Neural progenitor cell (in vitro differentiated cells): ENCODE data around the gene ADCY5.

Experiments used
- EZH2 ChIP-seq: fragments of 200-600 bp; sonication (generic); IDR thresholded peaks from 2 replicates; pipeline ENCODE4 v1.6.1; 2017; ENCODE audit warnings: antibody characterized with exemption, mild to moderate bottlenecking, moderate library complexity
- EZH2phosphoT487 ChIP-seq: fragments of 200-600 bp; sonication (generic); IDR thresholded peaks from 2 replicates; pipeline ENCODE4 v1.6.1; 2017; ENCODE audit warnings: antibody characterized with exemption
- TF ChIP-seq, protein P1 (sequence below): fragments of 200-600 bp; sonication (generic); IDR thresholded peaks from 2 replicates; pipeline ENCODE4 v1.5.1; 2017; ENCODE audit warnings: antibody characterized with exemption, mild to moderate bottlenecking

DNA sequence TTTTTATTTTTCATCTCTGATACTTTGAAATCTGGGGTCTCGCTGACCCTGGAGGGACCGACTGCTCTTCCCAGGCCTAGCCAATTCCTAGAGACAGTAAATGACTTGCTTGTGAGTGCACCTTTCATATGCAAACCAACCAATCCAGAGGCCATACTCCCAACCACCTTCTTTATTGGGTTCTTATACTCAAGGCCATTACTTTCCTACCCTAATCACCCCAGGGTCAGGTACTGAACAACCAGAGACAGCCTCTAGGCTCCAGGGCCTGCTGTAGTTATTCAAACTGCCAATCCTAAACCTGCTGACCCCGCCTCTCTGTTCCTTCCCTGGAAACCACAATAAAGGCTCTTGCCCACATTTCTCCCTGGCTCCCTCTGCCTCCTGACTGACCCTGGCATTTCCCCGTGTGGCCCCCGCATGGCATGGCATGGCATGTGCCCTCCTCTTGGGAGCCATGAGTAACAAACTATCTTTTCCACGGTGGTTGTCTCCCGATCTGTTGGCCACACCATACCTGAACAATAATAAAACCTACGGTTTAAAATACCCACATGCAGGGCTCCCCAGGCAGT, 42.9 kb downstream of the ADCY5 start:
- TF ChIP-seq, protein P1, sequence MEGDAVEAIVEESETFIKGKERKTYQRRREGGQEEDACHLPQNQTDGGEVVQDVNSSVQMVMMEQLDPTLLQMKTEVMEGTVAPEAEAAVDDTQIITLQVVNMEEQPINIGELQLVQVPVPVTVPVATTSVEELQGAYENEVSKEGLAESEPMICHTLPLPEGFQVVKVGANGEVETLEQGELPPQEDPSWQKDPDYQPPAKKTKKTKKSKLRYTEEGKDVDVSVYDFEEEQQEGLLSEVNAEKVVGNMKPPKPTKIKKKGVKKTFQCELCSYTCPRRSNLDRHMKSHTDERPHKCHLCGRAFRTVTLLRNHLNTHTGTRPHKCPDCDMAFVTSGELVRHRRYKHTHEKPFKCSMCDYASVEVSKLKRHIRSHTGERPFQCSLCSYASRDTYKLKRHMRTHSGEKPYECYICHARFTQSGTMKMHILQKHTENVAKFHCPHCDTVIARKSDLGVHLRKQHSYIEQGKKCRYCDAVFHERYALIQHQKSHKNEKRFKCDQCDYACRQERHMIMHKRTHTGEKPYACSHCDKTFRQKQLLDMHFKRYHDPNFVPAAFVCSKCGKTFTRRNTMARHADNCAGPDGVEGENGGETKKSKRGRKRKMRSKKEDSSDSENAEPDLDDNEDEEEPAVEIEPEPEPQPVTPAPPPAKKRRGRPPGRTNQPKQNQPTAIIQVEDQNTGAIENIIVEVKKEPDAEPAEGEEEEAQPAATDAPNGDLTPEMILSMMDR, result no peak
- TF ChIP-seq EZH2 (no peak), EZH2phosphoT487 (no peak)
